Measurements from ENCODE around the gene OLA1.
"Not testable (repeated sequence)": the region's sequence is repeated elsewhere in the genome, so short reads cannot be mapped to it uniquely, and the experiment has no call there.

Gene OLA1

GRCh38 chr2:174248187-174248997 lies at the start of gene OLA1:
OLA1 (minus strand) TSS chr2:174248532; CDS start chr2:174246815, 1,717 bp downstream.
- peak; percentile 89 for DNase-seq

DNA sequence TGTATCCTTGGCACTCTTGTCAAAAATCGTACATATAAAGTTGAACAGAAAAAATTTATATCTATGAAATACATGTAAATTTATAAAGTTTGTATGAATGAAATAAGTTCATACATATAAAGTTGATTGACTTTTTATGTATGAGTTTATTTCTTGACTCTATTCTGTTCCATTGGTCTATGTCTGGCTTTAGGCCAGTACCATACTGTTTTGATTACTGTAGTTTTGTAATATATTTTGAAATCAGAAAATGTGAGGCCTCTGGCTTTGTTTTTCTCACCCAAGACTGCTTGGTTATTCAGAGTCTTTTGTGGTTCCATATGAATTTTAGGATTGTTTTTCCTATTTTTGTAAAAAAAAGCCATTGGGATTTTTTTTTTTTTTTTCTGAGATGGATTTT lies 44.6 kb upstream of the OLA1 start:
- DNase-seq = no peak

- DNase-seq = no peak
Measured at GRCh38 chr2:174286172-174286571, 37.8 kb upstream of the OLA1 start.

GRCh38 chr2:174282441-174282840 lies 34.1 kb upstream of the OLA1 start:
- DNase-seq = peak; percentile 89

DNA sequence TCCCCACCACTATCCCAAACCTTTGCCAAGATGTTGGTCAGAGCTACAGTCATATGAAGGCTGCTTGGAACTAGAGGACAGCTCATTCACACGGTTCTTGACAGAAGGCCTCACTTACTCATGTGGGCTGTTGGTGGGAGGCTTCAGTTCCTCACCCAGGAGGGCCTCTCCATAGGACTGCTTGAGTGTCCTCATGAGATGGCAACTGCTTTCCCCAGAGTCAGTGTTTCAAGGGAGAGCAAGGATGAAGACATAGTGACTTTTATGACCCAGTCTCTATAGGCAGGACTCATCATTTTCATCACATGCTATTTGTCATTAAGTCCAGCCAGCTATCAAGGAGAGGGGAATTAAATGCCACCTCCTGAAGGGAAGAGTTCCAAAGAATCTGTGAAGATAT lies 33.4 kb upstream of the OLA1 start:
- DNase-seq = peak; percentile 13

DNA sequence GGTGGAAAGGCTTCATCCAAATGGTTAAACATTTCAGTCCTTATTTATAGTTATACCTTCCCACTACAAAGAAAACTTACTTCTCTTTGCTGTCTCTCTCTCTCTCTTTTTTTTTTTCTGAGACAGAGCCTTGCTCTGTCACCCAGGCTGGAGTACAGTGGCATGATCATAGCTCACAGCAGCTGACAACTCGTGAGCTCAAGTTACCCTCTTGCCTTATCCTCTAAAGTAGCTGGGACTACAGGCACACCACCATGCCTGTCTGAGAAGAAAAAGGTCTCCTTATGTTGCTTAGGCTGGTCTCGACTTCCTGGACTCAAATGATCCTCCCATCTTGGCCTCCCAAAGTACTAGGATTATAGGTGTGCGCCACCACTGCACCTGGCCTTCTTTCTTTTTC lies 32.3 kb upstream of the OLA1 start:
- no peak for DNase-seq

- DNase-seq = not testable (repeated sequence)
Measured at GRCh38 chr2:174270263-174270662, 21.9 kb upstream of the OLA1 start.

GRCh38 chr2:174266288-174266687 lies 18.0 kb upstream of the OLA1 start:
- no peak for DNase-seq

DNA sequence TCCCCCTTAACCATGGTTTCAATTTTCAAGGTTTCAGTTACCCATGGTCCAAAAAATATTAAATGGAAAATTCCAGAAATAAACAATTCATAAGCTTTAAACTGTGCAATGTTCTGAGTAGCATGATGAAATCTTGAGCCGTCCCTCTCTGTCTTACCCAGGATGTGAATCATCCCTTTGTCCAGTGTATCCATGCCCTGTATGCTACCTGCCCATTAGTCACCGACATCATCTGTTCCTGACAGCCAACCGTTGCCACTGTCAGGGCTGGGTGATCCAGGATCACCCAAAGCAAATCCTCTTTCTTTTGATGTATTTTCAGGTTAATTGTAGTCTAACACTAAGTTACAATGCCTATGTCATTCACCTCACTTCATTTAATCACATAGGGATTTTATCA lies 15.7 kb upstream of the OLA1 start:
- DNase-seq = peak; percentile 37

GRCh38 chr2:174259981-174260380 lies 11.6 kb upstream of the OLA1 start:
- peak; percentile 72 for DNase-seq

- no peak for DNase-seq
Measured at GRCh38 chr2:174254267-174254666, 5.9 kb upstream of the OLA1 start.

- no peak for DNase-seq
Measured at GRCh38 chr2:174248998-174249592, 763 bp upstream of the OLA1 start.

- DNase-seq = peak; percentile 32
Measured at GRCh38 chr2:174247474-174248186, 702 bp downstream of the OLA1 start.

DNA sequence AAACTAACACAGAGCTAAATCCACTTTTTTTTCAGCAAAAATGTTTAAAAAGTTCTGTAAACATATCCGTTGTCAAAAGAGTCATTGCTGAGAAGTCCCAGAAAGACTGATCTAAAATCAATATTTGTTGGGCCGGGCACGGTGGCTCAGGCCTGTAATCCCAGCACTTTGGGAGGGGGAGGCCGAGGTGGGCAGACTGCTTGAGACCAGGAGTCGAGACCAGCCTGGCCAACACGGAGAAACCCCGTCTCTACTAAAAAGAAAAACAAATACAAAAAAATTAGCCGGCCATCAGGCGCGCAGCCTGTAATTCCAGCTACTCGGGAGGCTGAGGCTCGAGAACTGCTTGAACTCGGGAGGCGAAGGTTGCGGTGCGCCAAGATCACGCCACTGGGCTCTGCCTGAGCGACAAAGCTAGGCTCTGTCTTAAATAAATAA lies 1.4 kb downstream of the OLA1 start:
- DNase-seq = no peak

DNA sequence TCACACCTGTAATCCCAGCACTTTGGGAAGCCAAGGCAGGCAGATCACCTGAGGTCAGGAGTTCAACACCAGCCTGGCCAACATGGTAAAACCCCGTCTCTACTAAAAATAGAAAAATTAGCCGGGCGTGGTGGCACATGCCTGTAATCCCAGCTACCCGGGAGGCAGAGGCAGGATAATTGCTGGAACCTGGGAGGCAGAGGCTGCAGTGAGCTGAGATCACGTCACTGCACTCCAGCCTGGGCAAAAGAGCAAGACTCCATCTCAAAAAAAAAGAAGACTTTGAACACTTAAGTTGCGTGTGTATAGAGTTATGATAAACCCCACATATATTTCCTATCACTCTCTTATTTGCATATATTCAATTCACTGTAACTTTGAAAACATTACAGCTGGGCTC lies 2.7 kb downstream of the OLA1 start:
- DNase-seq = not testable (repeated sequence)

- no peak for DNase-seq
Measured at GRCh38 chr2:174245065-174245464, 3.3 kb downstream of the OLA1 start.

- DNase-seq = no peak
Measured at GRCh38 chr2:174243812-174244211, 4.5 kb downstream of the OLA1 start.

DNA sequence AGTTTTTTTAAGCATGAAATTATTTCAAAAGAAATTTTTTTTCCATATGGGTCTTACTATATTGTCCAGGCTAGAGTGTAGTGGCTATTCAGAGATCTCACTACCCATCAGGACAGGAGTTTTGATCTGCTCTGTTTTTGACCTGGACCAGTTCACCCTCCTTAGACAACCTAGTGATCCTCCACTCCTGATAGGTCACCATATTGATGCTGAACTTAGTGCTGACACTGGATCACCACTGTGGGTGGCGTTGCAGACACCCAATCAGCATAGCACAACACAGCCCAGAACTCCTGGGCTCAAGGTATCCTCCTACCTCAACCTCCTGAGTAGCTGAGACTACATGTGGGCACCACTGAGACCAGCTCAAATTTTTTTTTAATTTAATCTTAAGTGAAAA lies 8.2 kb downstream of the OLA1 start:
- no peak for DNase-seq

DNA sequence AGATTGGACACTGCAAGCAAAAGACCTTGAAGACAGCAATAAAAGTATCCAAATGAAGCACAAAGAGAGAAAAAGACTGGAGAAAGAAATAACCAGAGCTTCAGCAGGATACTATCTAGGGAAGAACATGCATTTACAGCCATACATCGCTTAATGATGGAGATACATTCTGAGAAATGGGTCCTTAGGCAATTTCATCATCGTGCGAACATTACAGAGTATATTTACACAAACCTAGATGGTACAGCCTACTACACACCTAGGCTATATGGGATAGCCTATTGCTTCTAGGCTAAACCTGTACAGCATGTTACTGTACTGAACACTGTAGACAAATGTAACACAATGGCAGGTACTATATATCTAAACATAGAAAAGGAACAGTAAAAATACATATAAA lies 11.9 kb downstream of the OLA1 start:
- no peak for DNase-seq

- DNase-seq = no peak
Measured at GRCh38 chr2:174235680-174236079, 12.7 kb downstream of the OLA1 start.

DNA sequence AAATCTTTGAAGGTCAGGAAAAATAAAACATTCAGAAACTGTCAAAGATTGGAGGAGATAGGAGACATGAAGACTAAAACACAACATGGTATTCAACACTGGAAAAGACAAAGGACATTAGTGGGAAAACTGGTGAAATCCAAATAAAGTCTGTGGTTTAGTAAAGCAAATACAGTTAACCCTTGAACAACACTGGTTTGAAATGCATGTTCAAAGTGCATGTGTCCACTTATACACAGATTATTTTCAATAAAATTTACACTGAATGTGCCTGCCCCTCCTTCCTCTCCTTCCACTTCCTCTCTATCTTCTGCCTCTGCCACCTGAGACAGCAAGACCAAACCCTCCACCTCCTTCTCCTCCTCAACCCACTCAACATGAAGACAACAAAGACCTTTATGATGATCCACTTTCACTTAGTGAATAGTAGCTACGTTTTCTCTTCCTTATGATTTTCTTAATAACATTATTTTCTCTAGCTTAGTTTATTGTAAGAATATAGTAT lies 14.5 kb downstream of the OLA1 start:
- no peak for DNase-seq

DNA sequence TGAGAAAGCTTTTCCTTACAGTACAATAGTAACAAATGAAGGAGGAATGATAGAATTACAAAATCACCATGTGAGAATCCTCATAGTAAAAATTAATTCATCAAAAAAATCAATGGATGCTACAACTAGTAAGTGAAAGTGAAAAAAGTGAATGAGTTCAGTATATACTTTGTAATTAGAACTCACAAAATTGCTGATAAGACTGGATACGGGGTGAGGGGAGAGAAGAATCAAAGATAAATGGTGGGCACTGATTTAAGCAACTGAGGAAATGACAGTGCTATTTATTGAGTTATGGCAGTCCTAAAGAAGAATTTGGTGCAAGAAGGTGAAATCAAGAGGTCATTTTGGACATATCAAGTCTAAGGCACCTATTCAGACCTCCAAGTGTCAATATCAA lies 20.6 kb downstream of the OLA1 start:
- DNase-seq = no peak

- DNase-seq = no peak
Measured at GRCh38 chr2:174224665-174225288, 23.6 kb downstream of the OLA1 start.

All from MV-4-11 (cell line).